ENCODE measurements around the gene TAX1BP1. TPM values are rescaled to one million over a fixed set of nuclear protein-coding genes. Genes with fewer than 3 reads are reported as not detected.

TAX1BP1 gene
- total RNA-seq, 2 donors from 2014 or later = 38.9 to 57.6 TPM

- Histone ChIP-seq H3K36me3 (replicated peaks in 1 of 2; ENCODE audit: insufficient read depth in 1 of 2, low read depth in 2 of 2) (peaks cover 0 to 17% of the 10 kb centered on the region in 2 donors), H3K4me1 (no peaks in the 10 kb centered on the region), H3K27me3 (no peaks in the 10 kb centered on the region), H3K4me3 (no peak overlapping the region), H3K9me3 (no peaks in the 10 kb centered on the region), H3K27ac (no peak overlapping the region)
- intact Hi-C loops (cut with DNase I) = no loop called here
- no peak for TF ChIP-seq CTCF (IDR thresholded peaks at IDR 0.05)
- no peak for TF ChIP-seq POLR2A (IDR thresholded peaks at IDR 0.05)
- 77 to 79% methylated on average over 1 of the region's 1 CpG for WGBS, 2 donors
- DNase-seq = no peak
- no peak for ATAC-seq
These were observed 53.8 kb downstream of the TAX1BP1 start for GRCh38 chr7:27793780-27794179.

- ATAC-seq (no peak), DNase-seq (no peak)
- Histone ChIP-seq H3K27me3 (no peaks in the 10 kb centered on the region), H3K4me1 (no peaks in the 10 kb centered on the region), H3K36me3 (replicated peaks in 1 of 2; ENCODE audit: insufficient read depth in 1 of 2, low read depth in 2 of 2) (peaks cover 4 to 20% of the 10 kb centered on the region in 2 donors), H3K9me3 (no peaks in the 10 kb centered on the region), H3K27ac (no peak overlapping the region), H3K4me3 (no peak overlapping the region)
- intact Hi-C loops (cut with DNase I) = no loop called here
- WGBS, 2 donors = 91 to 100% methylated on average over 1 of the region's 1 CpG
- TF ChIP-seq CTCF (IDR thresholded peaks at IDR 0.05) (no peak), POLR2A (IDR thresholded peaks at IDR 0.05) (no peak)
These were observed 56.0 kb downstream of the TAX1BP1 start for GRCh38 chr7:27795977-27796376.

- Histone ChIP-seq H3K27ac (no peak overlapping the region), H3K36me3 (replicated peaks in 1 of 2; ENCODE audit: insufficient read depth in 1 of 2, low read depth in 2 of 2) (peaks cover 4 to 16% of the 10 kb centered on the region in 2 donors), H3K9me3 (no peaks in the 10 kb centered on the region), H3K4me1 (no peaks in the 10 kb centered on the region), H3K27me3 (no peaks in the 10 kb centered on the region), H3K4me3 (no peak overlapping the region)
- DNase-seq = no peak
- no peak for TF ChIP-seq CTCF (IDR thresholded peaks at IDR 0.05)
- TF ChIP-seq POLR2A (IDR thresholded peaks at IDR 0.05) = no peak
- ATAC-seq = no peak
- intact Hi-C loops (cut with DNase I) = no loop called here
- 92 to 93% methylated on average over 2 of the region's 2 CpGs for WGBS, 2 donors
These were observed 59.2 kb downstream of the TAX1BP1 start for GRCh38 chr7:27799212-27799611.

- Histone ChIP-seq H3K9me3 (no peaks in the 10 kb centered on the region), H3K27me3 (no peaks in the 10 kb centered on the region), H3K4me3 (no peak overlapping the region), H3K4me1 (peaks cover 3% of the 10 kb centered on the region), H3K27ac (no peak overlapping the region), H3K36me3 (replicated peaks in 1 of 2; ENCODE audit: insufficient read depth in 1 of 2, low read depth in 2 of 2) (peaks cover 4 to 5% of the 10 kb centered on the region in 2 donors)
- DNase-seq = no peak
- TF ChIP-seq POLR2A (IDR thresholded peaks at IDR 0.05) = no peak
- no peak for TF ChIP-seq CTCF (IDR thresholded peaks at IDR 0.05)
- 80 to 84% methylated on average over 2 of the region's 2 CpGs for WGBS, 2 donors
- intact Hi-C loops (cut with DNase I) = no loop called here
- ATAC-seq = no peak
These were observed 63.0 kb downstream of the TAX1BP1 start for GRCh38 chr7:27802999-27803398.

- intact Hi-C loops (cut with DNase I) = no loop called here
- H3K27ac ChIP-seq = no peak overlapping the region
- 76 to 81% methylated on average over 3 of the region's 3 CpGs for WGBS, 2 donors
- no peak for ATAC-seq
- H3K36me3 ChIP-seq (replicated peaks in 1 of 2; ENCODE audit: insufficient read depth in 1 of 2, low read depth in 2 of 2) = peaks cover under 1 to 4% of the 10 kb centered on the region in 2 donors
- no peak for DNase-seq
- no peaks in the 10 kb centered on the region for H3K9me3 ChIP-seq
- TF ChIP-seq CTCF (IDR thresholded peaks at IDR 0.05) (no peak), POLR2A (IDR thresholded peaks at IDR 0.05) (no peak)
- H3K4me3 ChIP-seq = no peak overlapping the region
- H3K4me1 ChIP-seq = peaks cover 9% of the 10 kb centered on the region
- H3K27me3 ChIP-seq = no peaks in the 10 kb centered on the region
These were observed 64.2 kb downstream of the TAX1BP1 start for GRCh38 chr7:27804139-27804538.
